ENCODE measurements around the gene NKAPD1.
A peak's percentile ranks its signal among the peaks of the same experiment; 100 is the strongest.

The NKAPD1 gene

GRCh38 chr11:112114460-112114859 lies 40.4 kb downstream of the NKAPD1 start:
- H3K9me3 Mint-ChIP-seq = no peaks in the 10 kb centered on the region
- no peak for ATAC-seq
- no peak for DNase-seq
- H3K27me3 Mint-ChIP-seq = no peaks in the 10 kb centered on the region
- no peak overlapping the region for H3K4me3 Mint-ChIP-seq
- H3K4me1 Mint-ChIP-seq = peaks cover 13% of the 10 kb centered on the region
- H3K27ac Mint-ChIP-seq = no peak overlapping the region

GRCh38 chr11:112115386-112115785 lies 41.3 kb downstream of the NKAPD1 start:
- no peak overlapping the region for H3K4me3 Mint-ChIP-seq
- H3K27me3 Mint-ChIP-seq = no peaks in the 10 kb centered on the region
- peaks cover 16% of the 10 kb centered on the region for H3K4me1 Mint-ChIP-seq
- no peak overlapping the region for H3K27ac Mint-ChIP-seq
- DNase-seq (no peak), ATAC-seq (no peak)
- H3K9me3 Mint-ChIP-seq = no peaks in the 10 kb centered on the region

- DNase-seq = peak in 1 of 2 donors; percentile 49
- Mint-ChIP-seq H3K4me1 (peaks cover 21% of the 10 kb centered on the region), H3K27me3 (no peaks in the 10 kb centered on the region), H3K4me3 (no peak overlapping the region), H3K27ac (no peak overlapping the region), H3K9me3 (no peaks in the 10 kb centered on the region)
- ATAC-seq = peak; percentile 80
Observed at GRCh38 chr11:112118176-112118575, 44.1 kb downstream of the NKAPD1 start.

GRCh38 chr11:112121981-112122615 lies 48.0 kb downstream of the NKAPD1 start:
- no peak for ATAC-seq
- Mint-ChIP-seq H3K27ac (no peak overlapping the region), H3K27me3 (no peaks in the 10 kb centered on the region), H3K4me3 (no peak overlapping the region), H3K4me1 (peaks cover 8% of the 10 kb centered on the region), H3K9me3 (no peaks in the 10 kb centered on the region)
- no peak for DNase-seq

GRCh38 chr11:112123129-112123528 lies 49.0 kb downstream of the NKAPD1 start:
- Mint-ChIP-seq H3K27ac (no peak overlapping the region), H3K4me1 (peaks cover 8% of the 10 kb centered on the region), H3K9me3 (no peaks in the 10 kb centered on the region), H3K4me3 (no peak overlapping the region), H3K27me3 (no peaks in the 10 kb centered on the region)
- ATAC-seq (no peak), DNase-seq (no peak)

GRCh38 chr11:112127056-112127455 lies 53.0 kb downstream of the NKAPD1 start:
- H3K4me1 Mint-ChIP-seq = peaks cover 9% of the 10 kb centered on the region
- no peak overlapping the region for H3K4me3 Mint-ChIP-seq
- no peaks in the 10 kb centered on the region for H3K9me3 Mint-ChIP-seq
- ATAC-seq (no peak), DNase-seq (no peak)
- no peaks in the 10 kb centered on the region for H3K27me3 Mint-ChIP-seq
- no peak overlapping the region for H3K27ac Mint-ChIP-seq

GRCh38 chr11:112128483-112129121 lies 54.5 kb downstream of the NKAPD1 start:
- no peak for ATAC-seq
- Mint-ChIP-seq H3K4me1 (peaks cover 10% of the 10 kb centered on the region), H3K27me3 (no peaks in the 10 kb centered on the region), H3K27ac (peak overlapping the region in 1 of 2 donors; percentile 41), H3K9me3 (no peaks in the 10 kb centered on the region), H3K4me3 (no peak overlapping the region)
- DNase-seq = no peak

- Mint-ChIP-seq H3K9me3 (no peaks in the 10 kb centered on the region), H3K27me3 (no peaks in the 10 kb centered on the region), H3K27ac (no peak overlapping the region), H3K4me1 (peaks cover 10% of the 10 kb centered on the region), H3K4me3 (no peak overlapping the region)
- DNase-seq = no peak
- ATAC-seq = no peak
Observed at GRCh38 chr11:112129656-112130055, 55.6 kb downstream of the NKAPD1 start.

- no peaks in the 10 kb centered on the region for H3K9me3 Mint-ChIP-seq
- H3K4me3 Mint-ChIP-seq = no peak overlapping the region
- peaks cover 10% of the 10 kb centered on the region for H3K4me1 Mint-ChIP-seq
- peak overlapping the region in 1 of 2 donors; percentile 8 for H3K27ac Mint-ChIP-seq
- DNase-seq = no peak
- no peak for ATAC-seq
- H3K27me3 Mint-ChIP-seq = no peaks in the 10 kb centered on the region
Observed at GRCh38 chr11:112132737-112133136, 58.6 kb downstream of the NKAPD1 start.

- no peak overlapping the region for H3K4me3 Mint-ChIP-seq
- H3K27ac Mint-ChIP-seq = no peak overlapping the region
- H3K9me3 Mint-ChIP-seq = no peaks in the 10 kb centered on the region
- no peaks in the 10 kb centered on the region for H3K27me3 Mint-ChIP-seq
- ATAC-seq (no peak), DNase-seq (no peak)
- peaks cover 10% of the 10 kb centered on the region for H3K4me1 Mint-ChIP-seq
Observed at GRCh38 chr11:112134473-112134872, 60.4 kb downstream of the NKAPD1 start.
